ENCODE measurements around the gene C11orf98.

The C11orf98 gene

DNA sequence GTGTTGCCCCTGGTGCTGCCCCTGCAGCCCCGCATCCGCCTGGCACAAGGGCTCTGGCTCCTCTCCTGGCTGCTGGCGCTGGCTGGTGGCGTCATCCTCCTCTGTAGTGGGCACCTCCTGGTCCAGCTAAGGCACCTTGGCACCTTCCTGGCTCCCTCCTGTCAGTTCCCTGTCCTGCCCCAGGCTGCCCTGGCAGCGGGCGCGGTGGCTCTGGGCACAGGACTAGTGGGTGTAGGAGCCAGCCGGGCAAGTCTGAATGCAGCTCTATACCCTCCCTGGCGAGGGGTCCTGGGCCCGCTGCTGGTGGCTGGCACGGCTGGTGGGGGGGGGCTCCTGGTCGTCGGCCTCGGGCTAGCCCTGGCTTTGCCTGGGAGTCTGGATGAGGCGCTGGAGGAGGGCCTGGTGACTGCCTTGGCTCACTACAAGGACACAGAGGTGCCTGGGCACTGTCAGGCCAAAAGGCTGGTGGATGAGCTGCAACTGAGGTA, 51.7 kb downstream of the C11orf98 start:
- peak in 21 of 56 donors; percentile 38 to 86 (median 66) for DNase-seq

All from amygdala (tissue), 56 donors.